T-helper 2 cell (primary cell): Measurements from ENCODE around the gene POR.
"Not testable (repeated sequence)": the region's sequence is repeated elsewhere in the genome, so short reads cannot be mapped to it uniquely, and the experiment has no call there.

ENCODE experiments used
- DNase-seq, 5 experiments: peaks; one replicate each; pipeline versions ENCODE4 v3.0.0 to v3.0.0-alpha.2; 2012 to 2022
- total RNA-seq, 2 donors: gene quantifications; one replicate each; lab custom pipeline; 2026; lab: John Stamatoyannopoulos, UW

The POR gene
- total RNA-seq: 46.2 to 78.6 reads per million in 2 donors

- DNase-seq: peak; percentile 92 to 97 (median 96)
Measured at GRCh38 chr7:75914655-75915415, at the start of gene POR. POR (plus strand) TSS chr7:75915155; CDS start chr7:75954002, 38,847 bp downstream.

GRCh38 chr7:75866114-75866488 lies 48.9 kb upstream of the POR start:
- DNase-seq: no peak

GRCh38 chr7:75866489-75867389 lies 48.2 kb upstream of the POR start:
- peak in 4 of 5 experiments; percentile 13 to 66 (median 26) for DNase-seq

DNA sequence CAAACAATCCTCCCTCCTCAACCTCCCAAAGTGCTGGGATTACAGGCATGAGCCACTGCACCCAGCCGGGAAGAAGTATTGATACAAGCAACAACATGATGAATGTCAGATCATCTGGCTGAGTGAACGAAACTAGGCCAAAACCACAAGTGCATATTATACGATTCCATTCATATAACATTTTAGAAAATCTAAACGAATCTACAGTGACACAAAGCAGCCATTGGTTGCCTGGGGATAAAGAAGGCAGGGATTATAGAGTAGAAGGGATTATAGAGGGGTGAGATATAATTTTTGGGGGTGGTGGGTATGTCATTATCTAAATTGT lies 47.6 kb upstream of the POR start:
- DNase-seq: no peak

GRCh38 chr7:75868153-75868552 lies 46.8 kb upstream of the POR start:
- DNase-seq: no peak

DNA sequence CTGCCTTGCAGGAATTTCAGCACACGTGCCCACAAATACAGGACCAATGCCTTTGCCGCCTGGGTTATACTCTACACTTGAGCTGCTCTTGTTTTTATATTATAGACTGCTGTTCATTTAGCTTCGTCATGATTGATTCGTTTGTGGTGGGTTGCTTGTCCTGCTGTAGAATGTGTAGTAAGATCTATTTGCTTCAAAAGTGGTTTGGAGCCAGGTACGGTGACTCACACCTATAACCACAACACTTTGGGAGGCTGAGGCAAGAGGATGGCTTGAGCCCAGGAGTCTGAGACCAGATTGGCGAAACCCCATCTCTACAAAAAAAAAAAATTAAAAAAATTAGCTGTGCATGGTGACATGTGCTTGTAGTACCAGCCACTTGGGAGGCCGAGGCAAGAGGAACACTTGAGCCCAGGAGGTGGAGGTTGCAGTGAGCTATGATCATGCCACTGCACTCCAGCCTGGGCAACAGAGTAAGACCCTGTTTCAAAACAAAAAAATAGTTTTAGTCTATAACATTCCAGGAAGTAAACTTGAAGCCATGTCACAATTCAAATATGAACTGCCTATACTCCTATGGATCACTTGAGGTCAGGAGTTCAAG lies 45.1 kb upstream of the POR start:
- peak in 1 of 5 experiments; percentile 53 for DNase-seq

DNA sequence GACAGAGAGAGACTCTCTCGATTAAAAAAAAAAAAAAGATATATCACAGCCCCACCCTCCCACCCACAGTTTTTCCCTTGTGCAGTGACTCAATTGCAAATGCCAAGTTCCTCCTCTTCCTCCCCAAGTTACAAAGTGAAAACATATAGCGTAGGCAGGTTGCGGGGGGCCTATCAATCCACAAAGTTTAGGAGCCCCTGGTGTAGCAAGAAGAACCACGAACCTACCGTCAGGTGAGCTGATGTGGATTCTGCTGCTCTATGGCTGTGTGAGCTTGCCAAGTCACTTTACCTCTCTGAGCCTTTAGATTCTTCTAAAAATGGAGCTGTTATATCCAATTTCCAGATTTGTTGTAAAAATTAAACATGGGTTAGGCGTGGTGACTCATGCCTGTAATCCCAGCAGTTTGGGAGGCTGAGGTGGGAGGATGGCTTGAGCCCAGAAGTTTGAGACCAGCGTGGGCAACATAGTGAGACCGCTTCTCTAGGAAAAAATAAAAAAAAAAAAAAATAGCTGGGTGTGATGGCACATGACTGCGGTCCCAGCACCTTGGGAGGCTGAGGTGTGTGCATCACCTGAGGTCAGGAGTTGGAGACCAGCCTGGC lies 44.3 kb upstream of the POR start:
- DNase-seq: no peak

GRCh38 chr7:75872073-75872782 lies 42.7 kb upstream of the POR start:
- DNase-seq: no peak

GRCh38 chr7:75874180-75874579 lies 40.8 kb upstream of the POR start:
- DNase-seq: not testable (repeated sequence)

DNA sequence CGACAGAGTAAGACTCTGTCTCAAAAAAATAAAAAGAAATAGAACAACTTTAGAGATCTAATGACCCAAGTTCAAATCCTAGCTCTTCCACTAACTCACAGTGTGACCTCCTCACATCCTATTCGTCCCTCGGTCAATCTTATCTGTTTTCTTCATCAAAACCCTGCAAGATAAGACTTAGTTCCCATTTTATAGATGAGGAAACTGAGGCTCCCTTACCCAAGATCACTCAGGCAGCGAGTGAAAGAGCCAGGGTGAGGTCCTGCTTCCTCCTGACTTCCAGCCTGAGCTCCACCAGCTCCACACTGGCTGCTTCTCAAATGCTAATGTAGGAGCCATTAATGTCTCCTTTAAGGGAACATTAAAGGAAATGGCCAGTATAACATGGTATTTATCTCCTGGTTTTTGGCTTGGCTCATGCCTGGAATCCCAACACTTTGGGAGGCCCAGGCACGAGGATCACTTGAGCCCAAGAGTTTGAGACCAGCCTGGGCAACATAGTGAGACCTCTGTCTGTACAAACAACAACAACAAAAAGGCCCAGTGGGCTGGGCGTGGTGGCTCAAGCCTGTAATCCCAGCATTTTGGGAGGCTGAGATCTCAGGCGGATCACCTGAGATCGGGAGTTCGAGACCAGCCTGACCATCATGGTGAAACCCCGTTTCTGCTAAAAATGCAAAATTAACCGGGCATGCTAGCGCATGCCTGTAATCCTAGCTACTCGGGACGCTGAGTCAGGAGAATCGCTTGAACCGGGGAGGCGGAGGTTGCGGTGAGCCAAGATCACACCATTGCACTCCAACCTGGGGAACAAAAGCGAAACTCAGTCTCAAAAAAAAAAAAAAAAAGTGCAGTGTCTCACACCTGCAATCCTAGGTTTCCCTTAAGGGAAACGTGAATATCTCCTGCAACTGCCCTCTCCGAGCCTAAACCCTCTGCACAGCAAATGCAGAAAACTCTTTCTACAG lies 39.6 kb upstream of the POR start:
- DNase-seq: no peak

DNA sequence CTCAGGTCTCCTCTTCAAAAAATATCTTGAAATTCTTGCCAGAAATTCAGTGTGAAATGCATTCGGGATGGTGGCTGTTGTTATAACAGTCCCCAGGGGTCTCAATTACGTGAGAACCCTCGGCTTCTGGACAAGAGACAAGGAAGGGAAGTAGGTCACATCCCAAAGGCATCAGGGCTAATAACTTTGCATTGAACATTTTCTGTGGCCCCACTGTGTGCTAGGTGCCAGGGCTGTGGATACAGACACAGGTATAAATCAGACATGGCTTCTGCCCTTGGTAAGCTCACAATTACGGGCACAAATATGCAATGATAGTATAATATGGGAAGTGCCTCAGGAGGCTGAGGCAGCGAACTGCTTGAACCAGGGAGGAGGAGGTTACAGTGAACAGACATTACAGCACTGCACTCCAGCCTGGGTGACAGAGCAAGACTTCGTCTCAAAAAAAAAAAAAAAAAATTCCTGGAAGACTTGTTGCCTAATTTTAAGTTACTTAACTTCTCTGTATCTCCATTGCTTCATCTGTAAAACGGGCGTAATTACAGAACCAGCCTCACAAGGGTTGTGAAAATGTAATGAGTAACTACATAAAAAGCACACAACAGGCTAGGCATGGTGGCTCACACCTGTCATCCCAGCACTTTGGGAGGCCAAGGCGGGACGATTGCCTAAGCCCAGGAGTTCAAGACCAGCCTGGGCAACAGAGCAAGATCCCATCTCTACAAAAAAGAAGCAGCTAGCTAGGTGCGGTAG lies 38.7 kb upstream of the POR start:
- no peak for DNase-seq

DNA sequence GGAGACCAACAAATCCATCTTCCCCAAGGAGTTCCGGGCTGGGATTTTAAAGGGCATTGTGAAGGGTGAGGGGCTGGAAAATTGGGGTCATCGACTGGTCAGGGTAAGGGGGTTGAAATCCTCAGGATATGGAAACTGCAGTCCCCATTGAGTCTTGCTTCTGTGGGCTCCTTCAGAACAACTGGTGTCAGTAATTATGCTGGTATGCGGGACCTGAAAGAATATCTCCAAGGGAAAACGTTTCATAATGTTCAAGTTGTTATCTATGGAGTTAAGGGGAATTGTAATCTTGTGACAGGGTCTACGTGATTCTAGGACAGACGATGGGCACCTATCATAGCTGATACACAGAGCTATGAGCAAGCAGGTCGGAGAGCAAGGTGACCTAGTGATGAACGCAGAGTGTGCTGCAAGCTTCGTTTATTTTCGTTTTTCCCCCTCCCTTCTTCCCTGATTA lies 36.6 kb upstream of the POR start:
- no peak for DNase-seq

GRCh38 chr7:75878769-75879611 lies 36.0 kb upstream of the POR start, which contains the start of gene RHBDD2:
RHBDD2 (plus strand) TSS chr7:75879034; CDS start chr7:75879083, 49 bp downstream.
- peak; percentile 87 to 97 (median 96) for DNase-seq

- DNase-seq: peak in 3 of 5 experiments; percentile 47 to 95 (median 55)
Measured at GRCh38 chr7:75879771-75880184, 35.2 kb upstream of the POR start.

- peak in 1 of 5 experiments; percentile 10 for DNase-seq
Measured at GRCh38 chr7:75880242-75880641, 34.7 kb upstream of the POR start.

DNA sequence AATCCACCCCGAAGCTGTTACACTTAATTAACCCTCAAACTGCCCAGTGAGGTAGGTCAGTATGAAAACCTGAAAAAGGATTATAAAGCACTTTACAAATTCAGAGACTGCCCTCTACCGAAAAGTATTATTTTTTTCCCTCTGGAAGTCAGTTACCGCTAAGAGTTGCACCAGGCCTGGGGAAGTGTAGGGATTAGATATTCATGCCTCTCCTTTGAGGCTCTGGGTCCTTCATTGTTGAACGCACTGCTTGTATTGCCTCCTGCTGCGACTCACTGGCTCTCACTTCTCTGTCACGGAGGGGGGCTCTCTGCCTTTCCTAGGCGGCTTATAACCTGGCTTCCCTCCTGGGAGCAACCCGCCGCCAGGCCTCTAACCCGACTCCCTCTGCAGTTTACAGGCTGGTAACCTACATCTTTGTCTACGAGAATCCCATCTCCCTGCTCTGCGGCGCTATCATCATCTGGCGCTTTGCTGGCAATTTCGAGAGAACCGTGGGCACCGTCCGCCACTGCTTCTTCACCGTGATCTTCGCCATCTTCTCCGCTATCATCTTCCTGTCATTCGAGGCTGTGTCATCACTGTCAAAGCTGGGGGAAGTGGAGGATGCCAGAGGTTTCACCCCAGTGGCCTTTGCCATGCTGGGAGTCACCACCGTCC lies 33.4 kb upstream of the POR start:
- DNase-seq: no peak

GRCh38 chr7:75883265-75883824 lies 31.6 kb upstream of the POR start:
- DNase-seq: not testable (repeated sequence)

DNA sequence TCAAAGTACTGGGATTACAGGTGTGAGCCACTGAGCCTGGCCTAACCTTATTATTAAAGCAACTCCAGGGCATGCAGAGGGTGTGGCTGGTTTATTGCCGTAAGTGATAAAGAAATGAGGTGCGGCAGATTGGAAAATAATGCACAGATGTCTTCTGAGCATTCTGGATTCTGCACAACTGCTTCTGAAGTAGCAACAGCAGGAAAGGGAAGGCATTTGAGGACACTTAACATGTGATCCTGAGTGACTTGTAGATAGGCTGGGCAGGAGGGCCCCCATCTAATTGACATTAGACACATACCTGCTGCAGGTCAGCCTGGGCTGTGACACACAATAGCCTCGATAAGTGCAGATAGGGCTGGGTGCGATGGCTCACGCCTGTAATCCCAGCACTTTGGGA lies 30.5 kb upstream of the POR start:
- DNase-seq: no peak
